Measurements from ENCODE around the gene COL17A1.

- no peak for TF ChIP-seq CTCF (conservative IDR thresholded peaks at IDR 0.05 in 1 of 2, IDR thresholded peaks at IDR 0.05 in 1 of 2; ENCODE audit: low read depth in 1 of 2, low read length in 2 of 2)
- no peak for TF ChIP-seq EZH2 (IDR thresholded peaks at IDR 0.05; ENCODE audit: low read length, missing control alignments)
These were observed 90.5 kb downstream of the COL17A1 start for GRCh38 chr10:103995134-103995533.

All from fibroblast of lung (primary cell).